GM10248 (cell line): ENCODE data around the gene RAD51.

Experiments used
- CTCF ChIA-PET: fragments of 300-600 bp; sonication (Branson Sonifier 250); formaldehyde crosslinking; extraction: SDS; loops from one replicate; lab custom pipeline; 2021; ENCODE audit warnings: antibody characterized with exemption; lab: Yijun Ruan, JAX
- POLR2A ChIA-PET: fragments of 350-650 bp; sonication (Branson Sonifier 250); formaldehyde crosslinking; extraction: SDS; loops from one replicate; lab custom pipeline; 2020; ENCODE audit warnings: antibody characterized with exemption; lab: Yijun Ruan, JAX
- DNase-seq: peaks from one replicate; pipeline ENCODE4 v3.0.0; 2012; ENCODE audit errors: extremely low spot score
- TF ChIP-seq, protein P1 (sequence below): IDR thresholded peaks from 2 replicates; pipeline ENCODE4 v1.5.1; 2012; ENCODE audit warnings: mild to moderate bottlenecking, low read depth; ENCODE audit errors: extremely low read depth, missing control alignments, control extremely low read depth

The RAD51 gene

DNA sequence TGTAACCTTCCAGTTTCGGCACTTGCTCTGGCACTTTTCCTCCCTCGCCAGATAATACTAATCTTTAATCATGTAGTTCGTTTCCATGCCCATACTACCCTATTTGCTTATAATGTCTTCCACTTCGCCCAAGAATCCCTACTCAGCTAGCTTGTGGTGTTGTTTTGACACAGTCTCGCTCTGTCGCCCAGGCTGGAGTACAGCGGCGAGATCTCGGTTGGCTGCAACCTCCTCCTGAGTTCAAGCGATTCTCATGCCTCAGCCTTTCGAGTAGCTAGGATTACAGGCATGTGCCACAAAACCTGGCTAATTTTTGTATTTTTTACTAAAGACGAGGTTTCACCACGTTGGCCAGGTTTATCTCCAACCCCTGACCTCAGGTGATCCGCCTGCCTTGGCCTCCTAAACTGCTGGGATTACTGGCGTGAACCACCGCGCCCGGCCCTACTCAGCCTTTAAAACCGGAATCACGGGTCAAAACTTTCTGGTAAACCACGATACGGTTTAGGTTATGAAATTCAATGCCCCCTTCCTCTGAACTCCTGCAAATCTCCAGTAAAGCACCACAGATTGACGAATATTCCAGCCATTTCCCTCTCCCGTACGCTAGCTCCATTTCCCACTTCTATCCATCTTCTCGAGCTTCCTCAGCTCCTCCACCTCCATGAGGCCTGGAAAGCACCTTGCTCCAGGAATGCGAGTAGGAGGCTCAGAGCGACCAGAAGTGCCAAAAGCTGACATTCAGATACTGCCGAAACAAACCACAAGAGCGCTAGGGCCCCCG, 878 bp upstream of the RAD51 start:
- TF ChIP-seq, protein P1, sequence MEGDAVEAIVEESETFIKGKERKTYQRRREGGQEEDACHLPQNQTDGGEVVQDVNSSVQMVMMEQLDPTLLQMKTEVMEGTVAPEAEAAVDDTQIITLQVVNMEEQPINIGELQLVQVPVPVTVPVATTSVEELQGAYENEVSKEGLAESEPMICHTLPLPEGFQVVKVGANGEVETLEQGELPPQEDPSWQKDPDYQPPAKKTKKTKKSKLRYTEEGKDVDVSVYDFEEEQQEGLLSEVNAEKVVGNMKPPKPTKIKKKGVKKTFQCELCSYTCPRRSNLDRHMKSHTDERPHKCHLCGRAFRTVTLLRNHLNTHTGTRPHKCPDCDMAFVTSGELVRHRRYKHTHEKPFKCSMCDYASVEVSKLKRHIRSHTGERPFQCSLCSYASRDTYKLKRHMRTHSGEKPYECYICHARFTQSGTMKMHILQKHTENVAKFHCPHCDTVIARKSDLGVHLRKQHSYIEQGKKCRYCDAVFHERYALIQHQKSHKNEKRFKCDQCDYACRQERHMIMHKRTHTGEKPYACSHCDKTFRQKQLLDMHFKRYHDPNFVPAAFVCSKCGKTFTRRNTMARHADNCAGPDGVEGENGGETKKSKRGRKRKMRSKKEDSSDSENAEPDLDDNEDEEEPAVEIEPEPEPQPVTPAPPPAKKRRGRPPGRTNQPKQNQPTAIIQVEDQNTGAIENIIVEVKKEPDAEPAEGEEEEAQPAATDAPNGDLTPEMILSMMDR, result no peak
- no peak for DNase-seq
- CTCF ChIA-PET, result interaction anchor here (1.0 to 4.7 kb wide), 12 partner anchors 9 to 209 kb away, joined by 3 to 30 read pairs (median 5); partner anchors contain the start of gene VPS18
- POLR2A ChIA-PET, result interaction anchor here (0.9 kb wide), 1 partner anchor 104 kb away, joined by 4 read pairs; no protein-coding TSS in a partner anchor

DNA sequence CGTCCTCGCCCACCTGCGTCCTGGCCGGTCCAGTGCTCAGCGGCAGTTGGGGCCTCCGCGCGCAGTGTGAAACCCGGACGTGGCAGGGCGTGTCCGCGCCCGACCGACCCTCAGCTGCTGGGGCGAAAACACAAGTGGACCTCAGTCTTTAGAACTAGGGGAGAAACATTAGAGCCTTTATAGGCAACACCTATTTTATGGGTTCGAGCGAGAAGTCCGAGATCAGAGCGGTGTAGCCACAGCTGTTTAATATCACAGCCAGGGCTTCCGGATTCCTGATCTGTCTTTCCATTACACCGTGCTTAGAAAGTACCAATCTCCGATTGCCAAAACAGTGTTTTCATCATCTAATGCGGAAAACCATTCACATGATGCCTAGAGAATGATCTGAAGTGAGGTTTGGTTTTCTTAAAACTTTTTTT, 506 bp downstream of the RAD51 start:
- TF ChIP-seq, protein P1, result no peak
- ChIA-PET CTCF (interaction anchor here (1.2 to 4.7 kb wide), 9 partner anchors 10 to 208 kb away, joined by 3 to 30 read pairs (median 6); partner anchors contain the start of gene VPS18), POLR2A (interaction anchor here (1.1 kb wide), 1 partner anchor 74 kb away, joined by 3 read pairs; the partner anchor contains the start of gene C15orf62)
- DNase-seq, result peak; percentile 50

DNA sequence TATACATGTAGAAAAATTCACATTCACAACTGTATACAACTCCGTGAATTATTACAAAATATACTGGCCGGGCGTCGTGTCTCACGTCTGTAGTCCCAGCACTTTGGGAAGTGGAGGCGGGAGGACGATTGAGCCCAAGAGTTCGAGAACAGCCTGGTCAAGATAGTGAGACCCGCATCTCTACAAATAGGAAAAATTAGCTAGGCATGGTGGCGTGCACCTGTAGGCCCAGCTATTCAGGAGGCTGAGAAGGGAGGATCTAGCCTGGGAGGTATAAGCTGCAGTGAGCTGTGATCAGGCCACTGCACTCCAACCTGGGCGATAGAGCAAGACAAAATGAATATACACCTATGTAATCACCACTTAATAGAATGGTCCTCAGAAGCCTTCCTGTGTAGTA, 1.3 kb downstream of the RAD51 start:
- POLR2A ChIA-PET, result no interaction called here
- CTCF ChIA-PET, result interaction anchor here (1.4 to 1.8 kb wide), 2 partner anchors 41 to 86 kb away, joined by 4 read pairs; no protein-coding TSS in a partner anchor
- DNase-seq, result no peak
- TF ChIP-seq, protein P1, result no peak

DNA sequence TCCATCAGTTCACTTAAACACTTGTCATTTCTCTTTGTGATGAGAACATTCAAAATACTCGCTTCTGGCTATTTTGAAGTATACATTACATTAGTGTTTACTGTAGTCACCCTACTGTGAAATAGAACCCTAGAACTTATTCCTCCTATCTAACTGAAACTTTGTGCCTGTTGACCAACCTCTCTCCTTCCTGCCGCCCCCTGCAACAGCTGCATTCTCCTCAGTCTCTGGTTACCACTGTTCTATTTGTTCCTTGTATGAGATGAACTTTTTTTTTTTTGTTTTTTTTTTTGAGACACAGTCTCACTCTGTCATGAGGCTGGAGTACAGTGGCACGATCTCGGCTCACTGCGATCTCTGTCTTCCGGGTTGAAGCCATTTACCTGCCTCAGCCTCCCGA, 2.9 kb downstream of the RAD51 start:
- POLR2A ChIA-PET, result interaction anchor here (0.5 kb wide), 1 partner anchor 182 kb away, joined by 3 read pairs; no protein-coding TSS in a partner anchor
- TF ChIP-seq, protein P1, result no peak
- no peak for DNase-seq
- CTCF ChIA-PET, result interaction anchor here (1.1 to 1.2 kb wide), 2 partner anchors 19 to 194 kb away, joined by 3 read pairs; no protein-coding TSS in a partner anchor

DNA sequence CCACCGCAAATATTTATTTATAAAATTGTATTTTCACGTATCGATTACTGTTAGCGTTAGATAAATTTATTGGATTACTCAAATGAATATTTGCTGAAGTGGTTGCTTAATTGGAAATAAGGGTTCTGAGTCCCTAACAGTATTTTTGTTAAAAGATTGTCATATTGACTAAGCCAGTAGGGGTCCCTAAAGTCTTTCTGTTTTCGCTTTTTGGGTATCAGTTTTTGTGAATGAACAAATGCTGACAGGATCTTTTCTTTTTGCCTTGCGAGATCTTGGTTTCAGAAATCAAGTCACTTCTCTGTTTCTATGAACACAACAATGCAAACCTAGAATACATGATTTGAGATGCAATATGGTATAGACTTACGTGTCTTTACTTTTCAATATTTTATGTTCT, 7.1 kb downstream of the RAD51 start:
- DNase-seq, result no peak
- TF ChIP-seq, protein P1, result peak; percentile 10
- ChIA-PET CTCF (interaction anchor here (1.5 kb wide), 1 partner anchor 190 kb away, joined by 4 read pairs; no protein-coding TSS in a partner anchor), POLR2A (no interaction called here)

DNA sequence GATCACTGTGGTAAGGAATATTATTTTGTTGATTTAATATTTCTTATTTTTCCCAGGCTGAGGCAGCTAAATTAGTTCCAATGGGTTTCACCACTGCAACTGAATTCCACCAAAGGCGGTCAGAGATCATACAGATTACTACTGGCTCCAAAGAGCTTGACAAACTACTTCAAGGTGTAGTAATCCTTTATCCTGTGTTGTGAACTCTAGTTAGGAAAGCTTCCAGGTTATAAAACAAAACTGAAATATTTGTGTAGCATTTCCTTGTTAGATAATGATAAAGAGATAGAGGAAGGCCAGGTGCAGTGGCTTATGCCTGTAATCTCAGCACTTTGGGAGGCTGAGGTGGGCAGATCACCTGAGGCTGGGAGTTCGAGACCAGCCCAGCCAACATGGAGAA, 11.1 kb downstream of the RAD51 start:
- ChIA-PET POLR2A (no interaction called here), CTCF (interaction anchor here (0.7 to 2.9 kb wide), 6 partner anchors 8 to 105 kb away, joined by 3 to 8 read pairs (median 4); no protein-coding TSS in a partner anchor)
- DNase-seq, result no peak
- TF ChIP-seq, protein P1, result no peak
